ENCODE results near the gene LHFPL2.

DNA sequence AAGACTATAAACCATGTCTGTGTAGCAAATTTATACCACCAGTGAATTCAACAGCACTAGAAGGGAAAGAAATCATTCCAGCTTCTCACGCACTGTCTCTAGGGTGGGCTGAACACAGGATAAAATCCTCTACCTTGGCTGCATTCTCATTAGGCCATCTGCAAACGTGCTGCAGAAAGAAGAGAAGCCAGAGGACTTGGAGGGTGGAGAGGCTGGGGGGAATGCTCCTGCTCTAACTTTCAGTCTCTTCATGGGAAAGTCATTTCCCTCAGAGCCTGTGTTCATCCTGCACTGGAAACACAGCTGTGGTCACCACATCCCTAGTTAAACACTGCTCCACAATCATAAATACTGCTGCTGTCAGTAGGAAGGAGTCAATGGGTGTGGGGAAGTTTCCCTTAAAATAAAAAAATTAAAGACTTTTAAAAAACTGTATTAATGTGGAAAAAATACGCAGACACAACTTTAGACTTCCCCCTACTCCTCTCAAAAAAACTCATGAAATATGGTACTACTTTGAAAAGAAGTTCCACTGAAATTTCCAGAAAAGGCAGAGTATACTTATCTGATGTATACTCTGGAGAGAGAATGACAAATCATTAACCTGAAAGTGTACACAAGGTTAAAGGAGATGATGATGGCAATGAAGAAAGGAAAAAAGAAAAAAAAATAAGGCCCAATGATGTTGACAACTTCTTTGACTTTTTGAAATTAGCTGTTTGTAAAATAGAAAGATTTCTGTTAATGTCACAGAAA, 46.8 kb downstream of the LHFPL2 start:
- TF ChIP-seq, protein P1, sequence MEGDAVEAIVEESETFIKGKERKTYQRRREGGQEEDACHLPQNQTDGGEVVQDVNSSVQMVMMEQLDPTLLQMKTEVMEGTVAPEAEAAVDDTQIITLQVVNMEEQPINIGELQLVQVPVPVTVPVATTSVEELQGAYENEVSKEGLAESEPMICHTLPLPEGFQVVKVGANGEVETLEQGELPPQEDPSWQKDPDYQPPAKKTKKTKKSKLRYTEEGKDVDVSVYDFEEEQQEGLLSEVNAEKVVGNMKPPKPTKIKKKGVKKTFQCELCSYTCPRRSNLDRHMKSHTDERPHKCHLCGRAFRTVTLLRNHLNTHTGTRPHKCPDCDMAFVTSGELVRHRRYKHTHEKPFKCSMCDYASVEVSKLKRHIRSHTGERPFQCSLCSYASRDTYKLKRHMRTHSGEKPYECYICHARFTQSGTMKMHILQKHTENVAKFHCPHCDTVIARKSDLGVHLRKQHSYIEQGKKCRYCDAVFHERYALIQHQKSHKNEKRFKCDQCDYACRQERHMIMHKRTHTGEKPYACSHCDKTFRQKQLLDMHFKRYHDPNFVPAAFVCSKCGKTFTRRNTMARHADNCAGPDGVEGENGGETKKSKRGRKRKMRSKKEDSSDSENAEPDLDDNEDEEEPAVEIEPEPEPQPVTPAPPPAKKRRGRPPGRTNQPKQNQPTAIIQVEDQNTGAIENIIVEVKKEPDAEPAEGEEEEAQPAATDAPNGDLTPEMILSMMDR (IDR thresholded peaks at IDR 0.05), result no peak
- TF ChIP-seq POLR2A (IDR thresholded peaks at IDR 0.05), result no peak

All from testis (tissue), 2 donors.